Activated T-helper 1 cell treated with anti-CD3 and anti-CD28 coated beads, Interleukin-12 subunit alpha, Interleukin-12 subunit beta, Interleukin-2, Interleukin-4 antibody, amounts not matched to agents 30 ng/mL and 10 ng/mL and 1 ng/mL, durations not matched to agents 14 hours and 24 hours and 36 hours (primary cell): ENCODE data around the gene FGD6. TPM values are rescaled to one million over a fixed set of nuclear protein-coding genes. Genes with fewer than 3 reads are reported as not detected.

Experiments used
- DNase-seq: peaks from one replicate; pipeline ENCODE4 v3.0.0; 2021; ENCODE audit warnings: low spot score
- H3K27ac Mint-ChIP-seq: one replicate; pipeline ENCODE4 v1.8.0; 2021; ENCODE audit warnings: mild to moderate bottlenecking, mixed read lengths
- H3K27me3 Mint-ChIP-seq: one replicate; pipeline ENCODE4 v1.8.0; 2022; ENCODE audit warnings: mild to moderate bottlenecking, moderate library complexity, mixed read lengths; ENCODE audit not compliant: insufficient read depth
- H3K36me3 Mint-ChIP-seq: one replicate; pipeline ENCODE4 v1.8.0; 2021; ENCODE audit warnings: low read depth, mixed read lengths
- H3K4me1 Mint-ChIP-seq: one replicate; pipeline ENCODE4 v1.8.0; 2021; ENCODE audit warnings: low read depth, mixed read lengths
- H3K4me3 Mint-ChIP-seq: one replicate; pipeline ENCODE4 v1.8.0; 2021; ENCODE audit warnings: mild to moderate bottlenecking, moderate library complexity, mixed read lengths
- H3K9me3 Mint-ChIP-seq: one replicate; pipeline ENCODE4 v1.8.0; 2021; ENCODE audit warnings: mixed read lengths
- intact Hi-C: fragments of 100-400 bp; cut with micrococcal nuclease; formaldehyde crosslinking; loops from one replicate; pipeline ENCODE4 v1.15.1; 2024
- total RNA-seq: library from RNA; stranded (reverse); gene quantifications from 2 replicates; pipeline ENCODE4 v1.2.3, GENCODE V29; 2022

FGD6 gene
- 0.64 and 0.86 TPM in 2 replicates for total RNA-seq

DNA sequence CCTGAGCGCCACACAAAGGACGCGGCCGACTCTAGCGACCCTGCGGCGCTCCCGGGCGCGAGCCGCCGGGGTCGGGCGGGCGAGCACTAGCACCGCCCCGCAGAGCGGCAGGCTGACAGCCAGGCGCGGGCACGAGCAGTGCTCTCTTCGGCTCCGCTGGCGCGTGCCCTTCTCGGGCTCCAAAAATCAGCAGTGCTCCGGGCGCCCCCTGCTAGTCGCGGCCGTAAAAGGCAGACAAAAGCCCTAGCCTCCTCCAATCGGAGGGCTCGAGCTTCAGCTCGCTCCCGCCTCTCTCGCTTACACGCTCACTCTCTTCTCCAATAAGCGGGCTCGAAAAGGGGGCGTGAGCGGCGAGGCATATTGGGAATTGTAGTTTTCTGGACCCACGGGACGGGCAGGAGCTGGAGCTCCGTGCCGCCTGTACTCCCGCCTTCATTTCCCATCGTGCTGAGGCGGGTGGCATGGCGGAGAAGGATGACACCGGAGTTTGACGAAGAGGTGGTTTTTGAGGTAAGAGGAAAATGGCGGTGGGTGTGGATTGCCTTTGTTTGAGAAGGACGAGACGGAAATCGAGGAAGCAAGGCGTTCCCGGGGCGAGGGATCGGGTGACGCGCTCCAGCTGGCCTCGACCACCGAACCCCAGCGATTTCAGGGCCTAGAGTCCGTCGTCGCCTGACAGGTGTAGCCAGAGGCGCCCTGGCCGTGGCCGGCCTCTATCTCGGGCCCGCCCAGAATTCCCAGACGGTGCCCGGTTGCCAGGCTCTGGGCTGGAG is at the start of gene FGD6, which contains the start of gene VEZT:
TSS of gene FGD6 (minus strand) at position 91 of the 773 bp plus-strand sequence. CDS start 227 bp downstream, outside the sequence.
TSS of gene VEZT (plus strand) at position 431 of the 773 bp plus-strand sequence. CDS start at position 475, 44 bp downstream.
- DNase-seq: peak; percentile 98
- peaks cover 9% of the 10 kb centered on the region for H3K27me3 Mint-ChIP-seq
- H3K4me1 Mint-ChIP-seq: peaks cover 37% of the 10 kb centered on the region
- H3K9me3 Mint-ChIP-seq: no peaks in the 10 kb centered on the region
- intact Hi-C loops: loop anchor here (1.0 to 10.0 kb wide), 16 partner anchors 100 to 1690 kb away; partner anchors contain the start of genes AMDHD1, CCDC38, METAP2 and NDUFA12
- peak within 1 kb of the TSS; percentile 98 for H3K27ac Mint-ChIP-seq
- H3K4me3 Mint-ChIP-seq: peak within 1 kb of the TSS; percentile 97
- H3K36me3 Mint-ChIP-seq: peaks cover 8% of the 10 kb centered on the region

- Mint-ChIP-seq H3K27ac (no peak overlapping the region), H3K36me3 (peaks cover 22% of the 10 kb centered on the region), H3K4me1 (no peaks in the 10 kb centered on the region), H3K9me3 (no peaks in the 10 kb centered on the region), H3K27me3 (no peaks in the 10 kb centered on the region), H3K4me3 (no peak overlapping the region)
- no peak for DNase-seq
- intact Hi-C loops: no loop called here
Observed at GRCh38 chr12:95266254-95266653, 49.0 kb upstream of the FGD6 start.

GRCh38 chr12:95265765-95266164 is 48.5 kb upstream of the FGD6 start:
- H3K9me3 Mint-ChIP-seq: no peaks in the 10 kb centered on the region
- peaks cover 22% of the 10 kb centered on the region for H3K36me3 Mint-ChIP-seq
- intact Hi-C loops: no loop called here
- no peak overlapping the region for H3K4me3 Mint-ChIP-seq
- DNase-seq: no peak
- H3K4me1 Mint-ChIP-seq: no peaks in the 10 kb centered on the region
- no peak overlapping the region for H3K27ac Mint-ChIP-seq
- no peaks in the 10 kb centered on the region for H3K27me3 Mint-ChIP-seq

DNA sequence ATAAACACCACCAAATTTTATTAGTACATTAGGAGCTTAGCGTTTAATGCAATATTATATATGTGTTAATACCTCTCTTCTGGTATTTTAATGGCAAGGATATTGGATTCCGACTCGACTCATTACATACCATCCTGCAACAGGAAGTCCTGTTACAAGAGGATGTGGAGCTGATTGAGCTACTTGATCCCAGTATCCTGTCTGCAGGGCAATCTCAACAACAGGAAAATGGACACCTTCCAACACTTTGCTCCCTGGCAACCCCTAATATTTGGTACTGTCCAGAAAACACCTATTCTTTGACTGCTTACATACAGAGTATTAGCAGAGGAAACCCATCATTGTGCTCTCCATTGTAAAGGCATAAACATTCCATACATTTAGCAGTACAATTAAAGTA is 45.5 kb upstream of the FGD6 start:
- H3K27me3 Mint-ChIP-seq: no peaks in the 10 kb centered on the region
- H3K27ac Mint-ChIP-seq: no peak overlapping the region
- DNase-seq: no peak
- intact Hi-C loops: no loop called here
- peaks cover 24% of the 10 kb centered on the region for H3K36me3 Mint-ChIP-seq
- H3K4me1 Mint-ChIP-seq: no peaks in the 10 kb centered on the region
- no peak overlapping the region for H3K4me3 Mint-ChIP-seq
- no peaks in the 10 kb centered on the region for H3K9me3 Mint-ChIP-seq

DNA sequence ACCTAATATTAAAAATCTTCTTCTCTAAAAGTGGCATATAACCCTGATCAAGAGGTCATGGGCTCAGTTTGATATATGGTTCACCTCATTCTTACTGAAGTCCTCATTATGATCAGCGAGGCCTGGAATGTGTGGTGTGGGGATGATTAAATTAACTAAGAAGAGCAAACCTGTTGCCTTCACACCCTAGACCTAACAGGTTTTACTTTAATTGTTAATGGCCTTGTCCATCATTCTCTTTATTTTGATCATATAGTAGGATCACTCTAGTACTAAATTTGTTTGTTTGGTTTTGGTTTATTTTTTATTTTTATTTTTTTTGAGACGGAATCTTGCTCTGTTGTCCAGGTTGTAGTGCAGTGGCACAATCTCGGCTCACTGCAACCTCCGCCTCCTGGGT is 43.8 kb upstream of the FGD6 start:
- Mint-ChIP-seq H3K4me1 (no peaks in the 10 kb centered on the region), H3K36me3 (peaks cover 22% of the 10 kb centered on the region), H3K9me3 (no peaks in the 10 kb centered on the region), H3K27me3 (no peaks in the 10 kb centered on the region), H3K4me3 (no peak overlapping the region), H3K27ac (no peak overlapping the region)
- no peak for DNase-seq
- intact Hi-C loops: no loop called here

GRCh38 chr12:95259368-95259767 is 42.1 kb upstream of the FGD6 start:
- Mint-ChIP-seq H3K4me3 (no peak overlapping the region), H3K9me3 (no peaks in the 10 kb centered on the region), H3K27ac (no peak overlapping the region), H3K27me3 (no peaks in the 10 kb centered on the region), H3K36me3 (peaks cover 33% of the 10 kb centered on the region), H3K4me1 (no peaks in the 10 kb centered on the region)
- intact Hi-C loops: no loop called here
- no peak for DNase-seq

- Mint-ChIP-seq H3K27me3 (no peaks in the 10 kb centered on the region), H3K27ac (no peak overlapping the region), H3K36me3 (peaks cover 29% of the 10 kb centered on the region), H3K4me1 (no peaks in the 10 kb centered on the region), H3K9me3 (no peaks in the 10 kb centered on the region), H3K4me3 (no peak overlapping the region)
- intact Hi-C loops: no loop called here
- no peak for DNase-seq
Observed at GRCh38 chr12:95258803-95259202, 41.5 kb upstream of the FGD6 start.

GRCh38 chr12:95258151-95258550 is 40.9 kb upstream of the FGD6 start:
- H3K9me3 Mint-ChIP-seq: no peaks in the 10 kb centered on the region
- intact Hi-C loops: no loop called here
- DNase-seq: no peak
- H3K4me3 Mint-ChIP-seq: no peak overlapping the region
- H3K27me3 Mint-ChIP-seq: no peaks in the 10 kb centered on the region
- no peak overlapping the region for H3K27ac Mint-ChIP-seq
- no peaks in the 10 kb centered on the region for H3K4me1 Mint-ChIP-seq
- peaks cover 32% of the 10 kb centered on the region for H3K36me3 Mint-ChIP-seq

- intact Hi-C loops: no loop called here
- H3K27me3 Mint-ChIP-seq: no peaks in the 10 kb centered on the region
Observed at GRCh38 chr12:95257541-95257940, 40.3 kb upstream of the FGD6 start.

GRCh38 chr12:95253386-95253785 is 36.1 kb upstream of the FGD6 start:
- DNase-seq: no peak
- H3K9me3 Mint-ChIP-seq: no peaks in the 10 kb centered on the region
- no peaks in the 10 kb centered on the region for H3K4me1 Mint-ChIP-seq
- intact Hi-C loops: no loop called here
- no peak overlapping the region for H3K27ac Mint-ChIP-seq
- H3K36me3 Mint-ChIP-seq: peaks cover 33% of the 10 kb centered on the region
- no peak overlapping the region for H3K4me3 Mint-ChIP-seq
- no peaks in the 10 kb centered on the region for H3K27me3 Mint-ChIP-seq

More at GRCh38 chr12:95257541-95257940, 40.3 kb upstream of the FGD6 start:
- Mint-ChIP-seq H3K27ac (no peak overlapping the region), H3K4me3 (no peak overlapping the region), H3K9me3 (no peaks in the 10 kb centered on the region), H3K36me3 (peaks cover 32% of the 10 kb centered on the region), H3K4me1 (no peaks in the 10 kb centered on the region)
- no peak for DNase-seq

- H3K27ac Mint-ChIP-seq: no peak overlapping the region
- peaks cover 20% of the 10 kb centered on the region for H3K36me3 Mint-ChIP-seq
- no peaks in the 10 kb centered on the region for H3K9me3 Mint-ChIP-seq
- no peaks in the 10 kb centered on the region for H3K27me3 Mint-ChIP-seq
- peaks cover 19% of the 10 kb centered on the region for H3K4me1 Mint-ChIP-seq
- intact Hi-C loops: no loop called here
- H3K4me3 Mint-ChIP-seq: no peak overlapping the region
- no peak for DNase-seq
Observed at GRCh38 chr12:95248604-95249360, 31.5 kb upstream of the FGD6 start.

DNA sequence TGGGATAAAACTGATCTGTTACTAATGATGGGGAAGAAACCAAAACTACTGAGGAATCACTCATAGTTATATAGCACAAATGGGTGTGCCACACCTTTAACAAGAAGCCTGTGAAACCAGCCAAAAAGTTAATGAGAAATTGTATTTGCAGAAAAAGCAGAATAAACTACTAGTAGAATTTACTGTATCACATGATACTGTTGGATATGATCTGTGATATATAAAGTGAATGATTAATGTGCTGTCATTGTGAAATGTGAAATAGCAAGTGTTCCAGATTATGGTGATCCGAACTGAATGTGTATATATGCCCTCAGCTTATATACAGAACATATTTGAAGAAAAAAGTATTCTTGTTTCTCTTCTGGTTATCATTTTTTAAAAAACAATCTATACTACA is 30.8 kb upstream of the FGD6 start:
- peaks cover 19% of the 10 kb centered on the region for H3K4me1 Mint-ChIP-seq
- no peak overlapping the region for H3K4me3 Mint-ChIP-seq
- H3K9me3 Mint-ChIP-seq: no peaks in the 10 kb centered on the region
- intact Hi-C loops: no loop called here
- H3K27me3 Mint-ChIP-seq: no peaks in the 10 kb centered on the region
- no peak overlapping the region for H3K27ac Mint-ChIP-seq
- peaks cover 15% of the 10 kb centered on the region for H3K36me3 Mint-ChIP-seq
- DNase-seq: no peak

DNA sequence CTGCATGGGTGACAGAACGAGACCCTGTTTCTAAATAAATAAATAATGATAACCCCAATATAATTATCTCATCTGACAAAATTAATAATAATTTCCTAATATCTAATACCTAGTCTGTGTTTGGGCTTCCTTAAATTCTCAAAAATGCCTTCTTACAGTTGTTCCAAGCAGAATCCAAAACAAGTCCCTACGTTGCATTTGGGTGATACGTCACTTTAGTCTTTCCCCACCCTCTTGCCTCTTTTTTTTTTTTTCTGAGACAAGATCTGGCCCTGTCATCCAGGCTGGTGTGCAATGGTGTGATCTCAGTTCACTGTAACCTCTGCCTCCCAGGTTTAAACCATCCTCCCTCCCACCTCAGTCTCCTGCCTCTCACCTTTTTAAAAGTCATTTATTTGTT is 27.1 kb upstream of the FGD6 start:
- peaks cover 26% of the 10 kb centered on the region for H3K4me1 Mint-ChIP-seq
- H3K9me3 Mint-ChIP-seq: no peaks in the 10 kb centered on the region
- H3K27ac Mint-ChIP-seq: no peak overlapping the region
- DNase-seq: no peak
- H3K4me3 Mint-ChIP-seq: no peak overlapping the region
- H3K27me3 Mint-ChIP-seq: no peaks in the 10 kb centered on the region
- peaks cover 8% of the 10 kb centered on the region for H3K36me3 Mint-ChIP-seq
- intact Hi-C loops: no loop called here
